Measurements from ENCODE around the gene EPS15. TPM values are rescaled to one million over a fixed set of nuclear protein-coding genes. Genes with fewer than 3 reads are reported as not detected.

Gene EPS15
- total RNA-seq, 1 donor from 2014 or later, result 41.6 TPM

GRCh38 chr1:51420867-51421627, 98.0 kb downstream of the EPS15 start:
- Mint-ChIP-seq H3K4me3 (peak overlapping the region; percentile 70), H3K27me3 (ENCODE audit: low read depth) (no peaks in the 10 kb centered on the region)
- DNase-seq (ENCODE audit: low read depth, low spot score), result no peak

GRCh38 chr1:51418384-51418959, 100.6 kb downstream of the EPS15 start:
- H3K9me3 Mint-ChIP-seq, result no peaks in the 10 kb centered on the region
- H3K36me3 Mint-ChIP-seq (ENCODE audit: low read depth), result peaks cover 4% of the 10 kb centered on the region
- H3K27me3 Mint-ChIP-seq (ENCODE audit: low read depth), result no peaks in the 10 kb centered on the region
- no peak overlapping the region for H3K4me3 Mint-ChIP-seq
- TF ChIP-seq CTCF (conservative IDR thresholded peaks at IDR 0.05), result no peak
- H3K27ac Mint-ChIP-seq (ENCODE audit: unreplicated experiment), result no peak overlapping the region
- DNase-seq (ENCODE audit: low read depth, low spot score), result no peak
- peaks cover 30% of the 10 kb centered on the region for H3K4me1 Mint-ChIP-seq

More at GRCh38 chr1:51420867-51421627, 98.0 kb downstream of the EPS15 start:
- TF ChIP-seq CTCF (conservative IDR thresholded peaks at IDR 0.05), result no peak
- no peaks in the 10 kb centered on the region for H3K9me3 Mint-ChIP-seq
- peaks cover 34% of the 10 kb centered on the region for H3K4me1 Mint-ChIP-seq
- H3K27ac Mint-ChIP-seq (ENCODE audit: unreplicated experiment), result peak overlapping the region; percentile 6
- H3K36me3 Mint-ChIP-seq (ENCODE audit: low read depth), result peaks cover 4% of the 10 kb centered on the region

- H3K27me3 Mint-ChIP-seq (ENCODE audit: low read depth), result no peaks in the 10 kb centered on the region
- H3K4me3 Mint-ChIP-seq, result no peak overlapping the region
- TF ChIP-seq CTCF (conservative IDR thresholded peaks at IDR 0.05), result no peak
Measured at GRCh38 chr1:51417496-51418383, 101.3 kb downstream of the EPS15 start.

GRCh38 chr1:51416910-51417309, 102.2 kb downstream of the EPS15 start:
- Mint-ChIP-seq H3K27ac (ENCODE audit: unreplicated experiment) (no peak overlapping the region), H3K9me3 (no peaks in the 10 kb centered on the region), H3K36me3 (ENCODE audit: low read depth) (peaks cover 10% of the 10 kb centered on the region), H3K4me1 (peaks cover 16% of the 10 kb centered on the region), H3K4me3 (no peak overlapping the region), H3K27me3 (ENCODE audit: low read depth) (no peaks in the 10 kb centered on the region)
- no peak for DNase-seq (ENCODE audit: low read depth, low spot score)
- TF ChIP-seq CTCF (conservative IDR thresholded peaks at IDR 0.05), result no peak

More at GRCh38 chr1:51417496-51418383, 101.3 kb downstream of the EPS15 start:
- H3K27ac Mint-ChIP-seq (ENCODE audit: unreplicated experiment), result no peak overlapping the region
- H3K9me3 Mint-ChIP-seq, result no peaks in the 10 kb centered on the region
- peaks cover 8% of the 10 kb centered on the region for H3K36me3 Mint-ChIP-seq (ENCODE audit: low read depth)
- no peak for DNase-seq (ENCODE audit: low read depth, low spot score)
- H3K4me1 Mint-ChIP-seq, result peaks cover 23% of the 10 kb centered on the region

GRCh38 chr1:51415963-51416362, 103.1 kb downstream of the EPS15 start:
- H3K9me3 Mint-ChIP-seq, result no peaks in the 10 kb centered on the region
- no peaks in the 10 kb centered on the region for H3K27me3 Mint-ChIP-seq (ENCODE audit: low read depth)
- no peak for TF ChIP-seq CTCF (conservative IDR thresholded peaks at IDR 0.05)
- peaks cover 14% of the 10 kb centered on the region for H3K36me3 Mint-ChIP-seq (ENCODE audit: low read depth)
- H3K4me1 Mint-ChIP-seq, result peaks cover 12% of the 10 kb centered on the region
- no peak overlapping the region for H3K4me3 Mint-ChIP-seq
- H3K27ac Mint-ChIP-seq (ENCODE audit: unreplicated experiment), result no peak overlapping the region
- no peak for DNase-seq (ENCODE audit: low read depth, low spot score)

All from neural crest cell (in vitro differentiated cells).